Breast epithelium (tissue), 4 donors: ENCODE results near the gene PRR3. TPM values are rescaled to one million over a fixed set of nuclear protein-coding genes. Genes with fewer than 3 reads are reported as not detected.

Experiments
- DNase-seq, 2 donors: peaks; one replicate each; pipeline ENCODE4 v3.0.0-alpha.2; 2019; ENCODE audit warnings: low spot score in 2 of 2
- H3K27ac ChIP-seq, 2 donors: fragments of 200-600 bp; sonication (generic) in 1 of 2; one replicate each; pipeline ENCODE4 v1.5.1; 2016 to 2019; ENCODE audit warnings: mild to moderate bottlenecking in 1 of 2
- H3K27me3 ChIP-seq, 2 donors: fragments of 200-600 bp; sonication (generic) in 1 of 2; one replicate each; pipeline versions ENCODE4 v1.5.1 to v1.6.0; 2017 to 2019; ENCODE audit warnings: control low read depth in 1 of 2, mild to moderate bottlenecking in 1 of 2
- H3K36me3 ChIP-seq: fragments of 200-600 bp; one replicate; pipeline ENCODE4 v1.5.1; 2019
- H3K4me1 ChIP-seq, 2 donors: fragments of 200-600 bp; sonication (generic); one replicate each; pipeline ENCODE4 v1.5.1; 2016 to 2019; ENCODE audit warnings: control low read depth in 1 of 2
- H3K4me3 ChIP-seq, 3 donors: fragments of 200-600 bp; sonication (generic); 1 replicate in 2 of 3; 2 replicates in 1 of 3; pipeline ENCODE4 v1.5.1; 2016 to 2019; ENCODE audit warnings: mild to moderate bottlenecking in 3 of 3, moderate library complexity in 2 of 3
- H3K9me3 ChIP-seq, 2 donors: fragments of 200-600 bp; sonication (generic) in 1 of 2; one replicate each; pipeline ENCODE4 v1.5.1; 2016 to 2019; ENCODE audit warnings: control low read depth in 1 of 2
- CTCF ChIP-seq, 3 donors: fragments of 450-650 bp; IDR thresholded peaks; one replicate each; pipeline ENCODE4 v1.5.1; 2016 to 2017; ENCODE audit warnings: antibody characterized with exemption in 3 of 3, mild to moderate bottlenecking in 3 of 3, moderate library complexity in 3 of 3
- POLR2A ChIP-seq: fragments of 450-650 bp; IDR thresholded peaks from one replicate; pipeline ENCODE4 v1.6.1; 2016; ENCODE audit warnings: antibody characterized with exemption, mild to moderate bottlenecking, moderate library complexity
- POLR2AphosphoS5 ChIP-seq, 3 donors: sonication (generic); formaldehyde crosslinking; IDR thresholded peaks; one replicate each; pipeline ENCODE4 v1.6.1; 2017; ENCODE audit warnings: antibody characterized with exemption in 3 of 3
- intact Hi-C: fragments of 100-400 bp; cut with DNase I; formaldehyde crosslinking; loops from one replicate; pipeline ENCODE4 v1.15.1; 2023; ENCODE audit warnings: low total_unique reads
- total RNA-seq, 3 donors: library from RNA; depleted of rRNA; stranded (reverse); fragments of >200 nt; gene quantifications; one replicate each; pipeline ENCODE4 v1.1.0, GENCODE V29; 2016

Gene PRR3
- total RNA-seq, 3 donors from 2014 or later, result 9.0 to 28.4 (median 12.1) TPM

- Histone ChIP-seq H3K9me3 (no peaks in the 10 kb centered on the region), H3K27me3 (no peaks in the 10 kb centered on the region), H3K4me1 (peaks cover 0 to 2% of the 10 kb centered on the region in 2 donors), H3K27ac (no peak overlapping the region), H3K36me3 (no peaks in the 10 kb centered on the region), H3K4me3 (no peak overlapping the region)
- TF ChIP-seq CTCF (IDR thresholded peaks at IDR 0.05) (no peak), POLR2AphosphoS5 (IDR thresholded peaks at IDR 0.05) (no peak), POLR2A (no peak)
- intact Hi-C loops, result no loop called here
- no peak for DNase-seq
Measured at GRCh38 chr6:30578051-30578450, 21.0 kb downstream of the PRR3 start.

- Histone ChIP-seq H3K27ac (no peak overlapping the region), H3K4me3 (no peak overlapping the region), H3K36me3 (peaks cover 17% of the 10 kb centered on the region), H3K27me3 (no peaks in the 10 kb centered on the region), H3K4me1 (no peaks in the 10 kb centered on the region), H3K9me3 (no peaks in the 10 kb centered on the region)
- TF ChIP-seq CTCF (IDR thresholded peaks at IDR 0.05) (no peak), POLR2AphosphoS5 (IDR thresholded peaks at IDR 0.05) (no peak), POLR2A (no peak)
- intact Hi-C loops, result no loop called here
- DNase-seq, result no peak
Measured at GRCh38 chr6:30583921-30584320, 26.8 kb downstream of the PRR3 start.

GRCh38 chr6:30589754-30590358 lies 32.8 kb downstream of the PRR3 start:
- H3K4me3 ChIP-seq, result no peak overlapping the region
- no peak for TF ChIP-seq POLR2AphosphoS5 (IDR thresholded peaks at IDR 0.05)
- H3K36me3 ChIP-seq, result peaks cover 17% of the 10 kb centered on the region
- peaks cover 5 to 6% of the 10 kb centered on the region in 2 donors for H3K4me1 ChIP-seq
- no peaks in the 10 kb centered on the region for H3K27me3 ChIP-seq
- DNase-seq, result no peak
- peak overlapping the region; percentile 8 to 74 for H3K27ac ChIP-seq
- H3K9me3 ChIP-seq, result no peaks in the 10 kb centered on the region
- intact Hi-C loops, result no loop called here

GRCh38 chr6:30590509-30590908 lies 33.4 kb downstream of the PRR3 start:
- Histone ChIP-seq H3K36me3 (peaks cover 12% of the 10 kb centered on the region), H3K27me3 (no peaks in the 10 kb centered on the region), H3K27ac (peak overlapping the region; percentile 23 to 74), H3K4me3 (no peak overlapping the region), H3K4me1 (peaks cover 5 to 6% of the 10 kb centered on the region in 2 donors), H3K9me3 (no peaks in the 10 kb centered on the region)
- TF ChIP-seq CTCF (IDR thresholded peaks at IDR 0.05), result no peak
- TF ChIP-seq POLR2AphosphoS5 (IDR thresholded peaks at IDR 0.05), result no peak
- no peak for TF ChIP-seq POLR2A
- intact Hi-C loops, result no loop called here
- no peak for DNase-seq

- TF ChIP-seq CTCF (IDR thresholded peaks at IDR 0.05), result no peak
- no peak for TF ChIP-seq POLR2A
- no peak for TF ChIP-seq POLR2AphosphoS5 (IDR thresholded peaks at IDR 0.05)
- Histone ChIP-seq H3K4me1 (peaks cover 5 to 6% of the 10 kb centered on the region in 2 donors), H3K27me3 (no peaks in the 10 kb centered on the region), H3K36me3 (peaks cover 7% of the 10 kb centered on the region), H3K27ac (peak overlapping the region; percentile 23 to 74), H3K4me3 (no peak overlapping the region), H3K9me3 (no peaks in the 10 kb centered on the region)
- intact Hi-C loops, result no loop called here
- no peak for DNase-seq
Measured at GRCh38 chr6:30591008-30591407, 33.9 kb downstream of the PRR3 start.
